Fibroblast of lung (primary cell): ENCODE results near the gene WARS2.
"Not testable (repeated sequence)": the region's sequence is repeated elsewhere in the genome, so short reads cannot be mapped to it uniquely, and the experiment has no call there.

Source experiments
- EZH2 ChIP-seq: IDR thresholded peaks from 2 replicates; pipeline ENCODE4 v1.5.1; 2012; ENCODE audit warnings: low read length, control low read depth, mild to moderate bottlenecking; ENCODE audit errors: missing control alignments
- TF ChIP-seq, protein P1 (sequence below), 2 donors: IDR thresholded peaks in 1 of 2; conservative IDR thresholded peaks in 1 of 2; 1 replicate in 1 of 2; 2 replicates in 1 of 2; pipeline ENCODE4 v1.5.1; 2011 to 2012; ENCODE audit warnings: low read length in 2 of 2, control low read depth in 1 of 2, inconsistent platforms in 1 of 2, low read depth in 1 of 2, mild to moderate bottlenecking in 1 of 2

DNA sequence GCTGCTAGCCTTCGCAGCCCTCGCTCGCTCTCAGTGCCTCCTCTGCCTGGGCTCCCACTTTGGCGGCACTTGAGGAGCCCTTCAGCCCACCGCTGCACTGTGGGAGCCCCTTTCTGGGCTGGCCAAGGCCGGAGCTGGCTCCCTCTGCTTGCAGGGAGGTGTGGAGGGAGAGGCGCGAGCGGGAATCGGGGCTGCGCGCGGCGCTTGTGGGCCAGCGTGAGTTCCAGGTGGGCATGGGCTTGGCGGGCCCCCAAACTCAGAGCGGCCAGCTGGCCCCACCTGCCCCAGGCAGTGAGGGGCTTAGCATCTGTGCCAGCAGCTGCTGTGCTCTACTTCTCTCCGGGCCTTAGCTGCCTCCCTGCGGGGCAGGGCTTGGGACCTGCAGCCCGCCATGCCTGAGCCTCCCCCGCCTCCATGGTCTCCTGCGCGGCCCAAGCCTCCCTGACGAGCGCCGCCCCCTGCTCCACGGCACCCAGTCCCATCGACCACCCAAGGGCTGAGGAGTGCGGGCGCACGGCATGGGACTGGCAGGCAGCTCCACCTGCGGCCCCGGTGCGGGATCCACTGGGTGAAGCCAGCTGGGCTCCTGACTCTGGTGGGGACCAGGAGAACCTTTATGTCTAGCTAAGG is 31.0 kb upstream of the WARS2 start:
- TF ChIP-seq, protein P1, sequence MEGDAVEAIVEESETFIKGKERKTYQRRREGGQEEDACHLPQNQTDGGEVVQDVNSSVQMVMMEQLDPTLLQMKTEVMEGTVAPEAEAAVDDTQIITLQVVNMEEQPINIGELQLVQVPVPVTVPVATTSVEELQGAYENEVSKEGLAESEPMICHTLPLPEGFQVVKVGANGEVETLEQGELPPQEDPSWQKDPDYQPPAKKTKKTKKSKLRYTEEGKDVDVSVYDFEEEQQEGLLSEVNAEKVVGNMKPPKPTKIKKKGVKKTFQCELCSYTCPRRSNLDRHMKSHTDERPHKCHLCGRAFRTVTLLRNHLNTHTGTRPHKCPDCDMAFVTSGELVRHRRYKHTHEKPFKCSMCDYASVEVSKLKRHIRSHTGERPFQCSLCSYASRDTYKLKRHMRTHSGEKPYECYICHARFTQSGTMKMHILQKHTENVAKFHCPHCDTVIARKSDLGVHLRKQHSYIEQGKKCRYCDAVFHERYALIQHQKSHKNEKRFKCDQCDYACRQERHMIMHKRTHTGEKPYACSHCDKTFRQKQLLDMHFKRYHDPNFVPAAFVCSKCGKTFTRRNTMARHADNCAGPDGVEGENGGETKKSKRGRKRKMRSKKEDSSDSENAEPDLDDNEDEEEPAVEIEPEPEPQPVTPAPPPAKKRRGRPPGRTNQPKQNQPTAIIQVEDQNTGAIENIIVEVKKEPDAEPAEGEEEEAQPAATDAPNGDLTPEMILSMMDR (conservative IDR thresholded peaks at IDR 0.05 in 1 of 2, IDR thresholded peaks at IDR 0.05 in 1 of 2; ENCODE audit: low read depth in 1 of 2, low read length in 2 of 2) = not testable (repeated sequence)
- TF ChIP-seq EZH2 = not testable (repeated sequence)
